ENCODE data around the gene CCSER2. TPM values are rescaled to one million over a fixed set of nuclear protein-coding genes. Genes with fewer than 3 reads are reported as not detected.
A peak's percentile ranks its signal among the peaks of the same experiment; 100 is the strongest.
"Not testable (repeated sequence)": the region's sequence is repeated elsewhere in the genome, so short reads cannot be mapped to it uniquely, and the experiment has no call there.

The CCSER2 gene
- polyA plus RNA-seq, 3 donors: 30.9 to 34.3 (median 31.6) TPM

DNA sequence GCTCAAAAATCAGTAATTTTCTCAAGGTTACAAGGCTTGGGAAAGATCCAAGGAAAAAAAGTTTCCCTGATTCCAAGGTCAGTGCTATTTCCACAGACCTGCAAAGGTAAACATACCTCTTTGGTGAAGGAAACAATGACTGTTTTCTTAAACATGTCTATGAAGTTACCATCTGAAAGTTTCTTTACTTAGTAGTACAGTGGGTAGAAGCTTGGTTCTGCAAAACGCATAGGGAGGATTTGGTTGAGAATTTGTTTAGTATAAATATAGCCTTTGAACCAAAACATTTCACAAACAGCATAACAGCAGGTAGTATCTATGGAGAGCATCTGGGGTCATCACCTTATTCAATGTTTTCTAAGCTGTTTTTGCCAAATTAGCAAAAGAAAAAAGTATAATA lies 169.6 kb downstream of the CCSER2 start:
- no peak for DNase-seq (ENCODE audit: low read depth in 3 of 3, low spot score in 2 of 3)

DNA sequence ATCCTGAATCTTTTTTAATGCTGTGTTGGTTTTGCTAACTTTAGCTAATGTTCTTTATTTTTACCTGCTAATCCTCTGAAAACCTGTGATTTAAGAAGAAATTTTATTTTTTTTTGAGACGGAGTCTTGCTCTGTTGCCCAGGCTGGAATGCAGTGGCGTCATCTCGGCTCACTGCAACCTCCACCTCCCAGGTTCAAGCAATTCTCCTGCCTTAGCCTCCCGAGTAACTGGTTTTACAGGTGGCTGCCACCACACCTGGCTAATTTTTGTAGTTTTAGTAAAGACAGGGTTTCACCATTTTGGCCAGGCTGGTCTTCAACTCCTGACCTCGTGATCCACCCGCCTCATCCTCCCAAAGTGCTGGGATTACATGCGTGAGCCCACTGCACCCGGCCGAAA lies 170.7 kb downstream of the CCSER2 start:
- DNase-seq (ENCODE audit: low read depth in 3 of 3, low spot score in 2 of 3): not testable (repeated sequence)

DNA sequence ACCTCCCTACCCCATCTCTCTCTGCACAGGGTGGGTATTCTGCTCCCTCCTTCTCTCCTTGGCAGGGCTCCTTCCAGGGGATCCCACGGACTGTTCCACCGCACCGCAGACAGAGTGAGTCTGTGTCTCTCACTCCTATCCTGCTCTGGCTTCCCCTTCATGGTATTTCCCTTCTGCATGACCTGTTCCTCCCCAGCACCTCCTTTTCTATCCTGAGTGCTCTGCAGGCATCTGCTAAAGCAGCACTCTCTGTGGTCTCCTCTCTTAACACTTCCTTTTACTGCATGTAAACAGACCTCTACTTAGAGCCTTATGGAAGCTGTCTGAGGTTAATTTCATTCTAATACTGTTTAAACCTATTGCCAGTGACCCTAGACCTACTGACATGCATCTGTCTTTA lies 171.5 kb downstream of the CCSER2 start:
- DNase-seq (ENCODE audit: low read depth in 3 of 3, low spot score in 2 of 3): no peak

GRCh38 chr10:84510121-84510520 lies 181.7 kb downstream of the CCSER2 start:
- no peak for DNase-seq (ENCODE audit: low read depth in 3 of 3, low spot score in 2 of 3)

DNA sequence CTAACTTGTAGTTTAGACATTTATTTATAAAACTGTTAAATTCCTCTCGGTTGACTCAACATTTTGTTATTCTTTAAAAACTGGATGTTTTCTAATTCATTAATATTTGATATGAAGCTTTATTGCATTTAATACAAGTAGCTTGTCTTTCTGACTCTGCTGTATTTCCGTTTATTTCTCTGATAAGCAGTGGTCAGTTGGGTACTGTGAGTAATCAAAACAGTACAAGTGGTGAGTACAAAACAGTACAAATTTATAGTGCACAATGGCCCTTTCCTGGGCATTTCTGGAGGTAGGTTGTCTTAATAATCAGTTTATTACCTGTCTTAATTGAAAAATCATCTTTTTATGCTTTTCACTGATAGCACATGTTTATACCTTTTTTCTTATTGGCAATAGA lies 182.7 kb downstream of the CCSER2 start:
- DNase-seq (ENCODE audit: low read depth in 3 of 3, low spot score in 2 of 3): no peak

DNA sequence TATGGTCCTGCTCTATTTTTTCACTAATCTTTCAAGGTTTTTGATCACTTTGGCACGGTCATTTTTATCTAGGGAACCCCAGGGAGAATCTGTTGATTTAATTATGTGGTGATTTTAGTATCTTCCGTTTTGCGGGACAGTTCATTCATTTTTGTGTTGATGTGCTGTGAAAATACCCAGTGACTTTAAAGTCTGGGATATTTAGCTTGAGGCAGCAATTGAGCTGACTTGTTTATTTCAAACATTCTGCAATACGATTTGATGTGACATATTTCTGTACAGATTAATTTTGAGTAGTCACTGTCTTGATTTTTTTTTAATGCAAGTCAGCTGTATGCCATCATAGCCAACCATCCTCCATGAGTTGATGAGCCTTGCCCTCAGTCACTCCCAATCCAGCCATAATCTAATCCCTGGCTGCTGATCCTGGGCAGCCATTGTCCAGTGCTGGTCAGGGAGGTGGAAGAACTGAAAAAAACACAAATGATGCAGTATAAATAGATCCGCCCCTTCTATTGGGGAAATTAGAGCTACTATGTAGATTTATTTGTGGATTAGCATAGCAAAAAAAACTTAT lies 183.4 kb downstream of the CCSER2 start:
- DNase-seq (ENCODE audit: low read depth in 3 of 3, low spot score in 2 of 3): no peak

- no peak for DNase-seq (ENCODE audit: low read depth in 3 of 3, low spot score in 2 of 3)
Observed at GRCh38 chr10:84517554-84517953, 189.2 kb downstream of the CCSER2 start.

- no peak for DNase-seq (ENCODE audit: low read depth in 3 of 3, low spot score in 2 of 3)
Observed at GRCh38 chr10:84519235-84519634, 190.8 kb downstream of the CCSER2 start.

GRCh38 chr10:84521013-84521412 lies 192.6 kb downstream of the CCSER2 start:
- no peak for DNase-seq (ENCODE audit: low read depth in 3 of 3, low spot score in 2 of 3)

DNA sequence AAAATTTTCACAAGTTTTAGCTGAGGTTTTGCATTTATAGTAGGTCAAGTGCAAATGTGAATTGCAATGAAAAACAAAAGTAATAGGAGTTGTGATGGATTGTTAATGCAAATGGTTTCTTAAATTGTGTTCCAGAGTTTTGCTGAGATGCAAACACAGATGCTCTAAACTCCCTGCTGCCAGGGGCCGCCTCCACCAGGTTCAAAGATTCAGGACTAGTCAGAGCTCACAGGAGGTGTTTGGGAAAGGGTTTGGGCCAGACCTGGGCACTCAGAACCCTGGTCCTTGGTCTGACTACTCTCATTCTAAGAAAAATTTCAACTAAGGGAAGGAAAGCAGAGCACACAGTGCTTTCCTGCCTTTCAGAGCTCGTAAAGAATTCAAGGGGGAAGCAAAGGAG lies 193.1 kb downstream of the CCSER2 start:
- DNase-seq (ENCODE audit: low read depth in 3 of 3, low spot score in 2 of 3): no peak

DNA sequence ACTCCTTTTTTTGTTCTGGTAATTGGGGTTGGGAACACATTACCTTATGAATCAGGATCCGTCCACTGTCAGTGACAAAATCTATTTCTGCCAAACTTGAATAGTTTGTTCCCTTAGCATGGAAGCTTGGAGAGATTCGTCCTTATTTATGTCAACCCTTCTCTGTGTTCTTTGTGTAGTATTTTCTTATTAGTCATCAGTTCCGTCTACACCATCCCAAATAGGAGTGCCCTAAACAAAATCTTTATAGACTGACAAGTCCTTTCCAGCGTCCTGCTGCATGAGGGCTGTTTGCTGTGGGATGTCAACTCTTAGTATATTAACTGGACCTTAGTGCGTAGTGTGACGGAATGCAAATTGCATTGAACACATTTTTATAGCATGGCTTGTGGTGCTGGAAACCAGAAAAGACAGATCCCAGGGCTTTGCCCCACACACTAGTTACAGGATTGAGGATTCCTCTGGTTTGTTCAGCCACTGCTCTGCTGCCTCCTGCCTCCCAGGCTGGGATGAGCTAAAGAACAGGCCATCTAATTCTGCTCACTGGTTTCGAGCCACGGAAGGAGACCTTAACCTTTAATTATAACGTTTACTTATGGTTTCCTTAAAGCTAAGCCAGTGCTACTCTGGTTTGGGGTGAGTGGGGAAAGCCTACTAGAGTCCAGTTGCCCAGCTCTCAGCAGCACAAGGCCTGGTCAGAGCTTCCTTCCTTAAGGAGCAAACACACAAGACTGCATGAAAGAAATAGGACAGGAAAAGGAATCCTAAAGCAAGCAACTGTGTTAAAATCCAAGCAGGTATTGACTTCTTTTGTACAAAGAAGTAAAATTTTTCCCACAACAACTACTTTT lies 194.4 kb downstream of the CCSER2 start:
- DNase-seq (ENCODE audit: low read depth in 3 of 3, low spot score in 2 of 3): no peak

DNA sequence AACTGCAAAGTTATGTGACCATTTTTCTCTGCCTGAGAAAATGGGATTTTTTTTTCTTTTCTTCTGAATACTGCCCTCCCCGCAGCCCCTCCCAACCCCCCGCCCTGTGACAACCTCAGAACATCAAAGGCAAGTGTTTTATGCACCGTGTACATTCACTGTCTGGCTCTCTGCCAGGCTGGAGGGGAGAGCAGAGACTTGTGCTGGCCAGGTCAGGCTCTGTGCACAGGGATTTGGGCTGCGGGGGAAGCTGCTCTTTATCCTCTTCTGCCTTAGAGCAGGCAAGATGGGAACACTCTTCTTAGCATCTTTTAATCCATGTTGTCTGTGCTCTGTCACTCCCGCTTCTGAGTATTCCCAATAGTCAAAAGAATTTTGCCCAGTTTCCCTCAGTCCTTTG lies 195.1 kb downstream of the CCSER2 start:
- DNase-seq (ENCODE audit: low read depth in 3 of 3, low spot score in 2 of 3): peak in 2 of 3 donors; percentile 36 to 51

DNA sequence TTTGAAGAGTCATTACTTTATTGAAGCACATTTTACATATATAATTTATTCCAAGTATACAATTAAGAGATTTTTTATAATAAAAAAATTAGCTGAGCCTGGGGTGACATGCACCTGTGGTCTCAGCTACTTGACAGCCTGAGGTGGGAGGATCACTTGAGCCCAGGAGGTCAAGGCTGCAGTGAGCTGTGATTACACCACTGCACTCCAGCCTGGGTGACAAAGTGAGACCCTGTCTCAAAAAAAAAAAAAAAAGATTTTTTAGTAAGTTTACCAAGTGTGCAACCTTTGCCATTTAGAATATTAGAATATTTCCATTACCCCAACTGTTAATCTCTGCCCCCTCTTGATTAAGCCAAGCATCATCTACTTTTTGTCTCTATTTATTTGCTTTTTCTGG lies 196.0 kb downstream of the CCSER2 start:
- no peak for DNase-seq (ENCODE audit: low read depth in 3 of 3, low spot score in 2 of 3)

DNA sequence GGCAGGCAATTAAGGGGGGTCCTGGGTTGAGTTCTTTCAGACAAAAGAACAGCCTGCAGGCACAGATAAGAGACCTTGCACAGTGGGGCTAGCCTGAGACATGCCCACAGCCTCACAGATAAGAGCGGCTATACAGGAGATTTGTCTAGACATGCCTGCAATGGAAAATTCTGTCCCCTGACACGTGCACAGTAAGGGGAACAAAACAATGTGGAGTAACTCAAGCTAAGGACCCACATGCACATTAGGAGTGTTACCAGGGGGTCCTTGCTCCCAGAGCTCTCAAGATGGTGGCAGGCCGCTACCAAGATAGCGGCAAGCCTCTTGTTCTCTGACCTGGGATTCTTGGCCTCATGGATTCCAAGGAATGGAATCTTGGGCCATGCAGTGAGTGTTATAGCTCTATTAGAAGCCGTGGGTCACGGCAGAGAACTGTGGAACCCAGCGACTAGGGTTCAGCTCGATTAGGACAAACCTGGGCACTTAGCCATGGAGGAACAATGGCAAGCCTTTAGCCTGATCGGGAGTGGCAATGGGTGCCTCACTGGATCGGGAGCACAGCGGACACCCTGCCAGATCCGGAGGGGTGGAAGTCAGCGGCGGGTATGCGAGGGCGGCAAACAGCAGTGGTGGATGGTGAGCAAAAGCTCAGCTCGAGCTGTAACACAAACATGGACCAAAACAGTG lies 196.9 kb downstream of the CCSER2 start:
- DNase-seq (ENCODE audit: low read depth in 3 of 3, low spot score in 2 of 3): no peak

- DNase-seq (ENCODE audit: low read depth in 3 of 3, low spot score in 2 of 3): not testable (repeated sequence)
Observed at GRCh38 chr10:84525807-84526182, 197.4 kb downstream of the CCSER2 start.

- DNase-seq (ENCODE audit: low read depth in 3 of 3, low spot score in 2 of 3): not testable (repeated sequence)
Observed at GRCh38 chr10:84527386-84527785, 199.0 kb downstream of the CCSER2 start.

DNA sequence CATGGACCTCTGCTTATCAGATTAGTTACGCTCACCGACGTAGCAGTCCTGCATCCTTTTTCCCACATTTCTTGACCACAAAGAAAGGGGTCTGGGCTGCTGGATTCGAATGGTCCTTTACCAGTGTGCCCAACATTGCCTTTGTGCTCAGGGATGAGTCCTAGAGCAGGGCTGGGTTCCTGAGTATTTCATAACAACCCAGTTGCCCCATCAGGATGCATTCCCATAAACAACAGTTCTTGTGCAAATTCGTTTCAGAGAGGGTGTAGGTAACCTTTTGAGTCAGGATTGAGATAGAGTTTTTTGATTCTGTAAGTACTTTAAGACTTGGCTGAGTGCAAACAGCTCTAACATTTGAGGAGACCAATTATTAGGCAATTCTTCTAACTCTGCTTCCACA lies 200.1 kb downstream of the CCSER2 start:
- DNase-seq (ENCODE audit: low read depth in 3 of 3, low spot score in 2 of 3): not testable (repeated sequence)

- no peak for DNase-seq (ENCODE audit: low read depth in 3 of 3, low spot score in 2 of 3)
Observed at GRCh38 chr10:84530724-84531325, 202.4 kb downstream of the CCSER2 start.

DNA sequence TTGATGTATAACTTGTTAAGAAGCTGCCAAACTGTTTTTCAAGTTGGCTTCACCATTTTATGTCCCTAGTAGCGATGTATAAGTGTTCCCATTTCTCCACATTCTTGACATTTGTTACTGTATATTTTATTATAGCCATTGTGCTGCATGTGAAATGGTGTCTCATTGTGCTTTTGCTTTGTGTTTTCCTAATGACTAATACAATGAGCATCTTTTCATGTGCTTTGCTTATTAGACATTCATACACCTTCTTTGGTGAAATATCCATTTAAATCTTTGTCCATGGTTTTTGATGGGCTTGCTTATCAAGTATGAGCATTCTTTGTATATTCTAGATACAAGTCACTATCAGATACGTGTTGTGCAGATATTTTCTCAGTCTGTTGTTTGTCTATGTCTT lies 203.0 kb downstream of the CCSER2 start:
- DNase-seq (ENCODE audit: low read depth in 3 of 3, low spot score in 2 of 3): no peak

- DNase-seq (ENCODE audit: low read depth in 3 of 3, low spot score in 2 of 3): no peak
Observed at GRCh38 chr10:84534168-84534567, 205.8 kb downstream of the CCSER2 start.

DNA sequence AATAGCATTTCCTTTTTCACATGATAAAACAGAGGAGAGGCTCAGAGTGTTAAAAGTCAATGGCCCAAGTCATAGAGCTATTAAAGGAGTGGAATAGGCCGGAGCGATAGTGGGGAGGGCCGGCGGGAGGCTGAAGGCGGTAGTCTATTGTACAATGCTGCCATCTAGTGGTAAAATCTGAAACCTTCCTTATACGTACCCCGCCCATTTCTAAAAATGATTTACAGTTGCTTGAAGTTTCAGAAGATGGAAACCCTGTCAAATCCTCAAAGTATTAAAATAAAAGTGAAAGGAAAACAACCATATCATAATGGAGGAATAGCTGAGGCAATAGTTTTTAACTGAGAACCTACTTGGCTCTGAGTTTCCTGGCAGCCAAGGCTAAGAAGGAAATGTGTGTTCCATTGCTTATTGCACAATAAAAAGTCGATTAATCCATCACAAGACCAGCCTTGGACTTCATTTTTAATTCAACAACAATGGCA lies 209.1 kb downstream of the CCSER2 start:
- DNase-seq (ENCODE audit: low read depth in 3 of 3, low spot score in 2 of 3): peak; percentile 40 to 49 (median 42)
